SK-N-MC (cell line): Measurements from ENCODE around the gene SPSB1.

ENCODE experiments used
- DNase-seq: peaks from one replicate; pipeline ENCODE4 v3.0.0-alpha.2; 2011; ENCODE audit warnings: low read depth, low spot score
- H3K27ac ChIP-seq: fragments of 200-600 bp; sonication (generic); 2 replicates; pipeline ENCODE4 v1.5.1; 2016; ENCODE audit warnings: mixed run types
- H3K36me3 ChIP-seq: fragments of 200-600 bp; sonication (generic); 2 replicates; pipeline ENCODE4 v1.6.1; 2017; ENCODE audit warnings: antibody characterized with exemption, low read length, mixed read lengths; ENCODE audit not compliant: insufficient read depth
- H3K4me3 ChIP-seq: fragments of 200-600 bp; sonication (generic); 2 replicates; pipeline ENCODE4 v1.5.1; 2016
- H3K9ac ChIP-seq: fragments of 200-600 bp; sonication (generic); 2 replicates; pipeline ENCODE4 v1.8.0; 2017; ENCODE audit warnings: mixed run types, mixed read lengths; ENCODE audit not compliant: insufficient read length
- H3K9me3 ChIP-seq: fragments of 200-600 bp; sonication (generic); 2 replicates; pipeline ENCODE4 v1.6.1; 2017; ENCODE audit warnings: low read depth, mild to moderate bottlenecking, antibody characterized with exemption, low read length, moderate library complexity, mixed read lengths
- EZH2 ChIP-seq: fragments of 200-600 bp; sonication (generic); IDR thresholded peaks from one replicate; pipeline ENCODE4 v1.6.1; 2017; ENCODE audit warnings: antibody characterized with exemption
- FOXP2 ChIP-seq: optimal IDR thresholded peaks from 2 replicates; pipeline ENCODE3; 2011; ENCODE audit warnings: mild to moderate bottlenecking, moderate library complexity; ENCODE audit not compliant: insufficient read depth; ENCODE audit errors: extremely low read length, control extremely low read depth
- POLR2AphosphoS5 ChIP-seq: IDR thresholded peaks from 2 replicates; pipeline ENCODE4 v1.6.1; 2012; ENCODE audit warnings: mild to moderate bottlenecking, low read depth, low read length, borderline replicate concordance

Gene SPSB1

GRCh38 chr1:9413071-9413876, 120.6 kb downstream of the SPSB1 start:
- no peaks in the 10 kb centered on the region for H3K9me3 ChIP-seq
- H3K9ac ChIP-seq: no peak overlapping the region
- TF ChIP-seq EZH2: no peak
- TF ChIP-seq POLR2AphosphoS5: no peak
- no peak for TF ChIP-seq FOXP2
- no peak overlapping the region for H3K27ac ChIP-seq
- H3K4me3 ChIP-seq: no peak overlapping the region
- DNase-seq: no peak
- H3K36me3 ChIP-seq: no peaks in the 10 kb centered on the region

- H3K9me3 ChIP-seq: no peaks in the 10 kb centered on the region
- no peak overlapping the region for H3K4me3 ChIP-seq
- no peak for DNase-seq
- no peak overlapping the region for H3K27ac ChIP-seq
- H3K9ac ChIP-seq: no peak overlapping the region
- TF ChIP-seq EZH2: no peak
- no peak for TF ChIP-seq FOXP2
- TF ChIP-seq POLR2AphosphoS5: no peak
- H3K36me3 ChIP-seq: no peaks in the 10 kb centered on the region
Measured at GRCh38 chr1:9413877-9414213, 121.2 kb downstream of the SPSB1 start.

GRCh38 chr1:9416506-9416905, 123.8 kb downstream of the SPSB1 start:
- Histone ChIP-seq H3K9me3 (no peaks in the 10 kb centered on the region), H3K4me3 (no peak overlapping the region), H3K27ac (no peak overlapping the region), H3K36me3 (no peaks in the 10 kb centered on the region), H3K9ac (no peak overlapping the region)
- TF ChIP-seq EZH2 (no peak), POLR2AphosphoS5 (no peak), FOXP2 (no peak)
- no peak for DNase-seq

GRCh38 chr1:9416918-9417500, 124.3 kb downstream of the SPSB1 start:
- H3K9ac ChIP-seq: no peak overlapping the region
- no peaks in the 10 kb centered on the region for H3K9me3 ChIP-seq
- no peak for DNase-seq
- H3K27ac ChIP-seq: no peak overlapping the region
- TF ChIP-seq POLR2AphosphoS5 (no peak), EZH2 (no peak), FOXP2 (no peak)
- H3K4me3 ChIP-seq: no peak overlapping the region
- no peaks in the 10 kb centered on the region for H3K36me3 ChIP-seq

GRCh38 chr1:9417695-9418094, 125.0 kb downstream of the SPSB1 start:
- H3K9ac ChIP-seq: no peak overlapping the region
- H3K9me3 ChIP-seq: no peaks in the 10 kb centered on the region
- H3K27ac ChIP-seq: no peak overlapping the region
- no peak for TF ChIP-seq EZH2
- TF ChIP-seq POLR2AphosphoS5: no peak
- DNase-seq: no peak
- no peak overlapping the region for H3K4me3 ChIP-seq
- H3K36me3 ChIP-seq: no peaks in the 10 kb centered on the region

- H3K9ac ChIP-seq: no peak overlapping the region
- H3K9me3 ChIP-seq: no peaks in the 10 kb centered on the region
- H3K27ac ChIP-seq: no peak overlapping the region
- no peaks in the 10 kb centered on the region for H3K36me3 ChIP-seq
- TF ChIP-seq EZH2: no peak
- no peak for TF ChIP-seq FOXP2
- no peak for TF ChIP-seq POLR2AphosphoS5
- no peak for DNase-seq
- no peak overlapping the region for H3K4me3 ChIP-seq
Measured at GRCh38 chr1:9418851-9419250, 126.2 kb downstream of the SPSB1 start.
